ENCODE results near the gene SYT15. TPM values are rescaled to one million over a fixed set of nuclear protein-coding genes. Genes with fewer than 3 reads are reported as not detected.

The SYT15 gene
- total RNA-seq, 6 donors from 2014 or later: 11.6 to 52.4 (median 25.4) TPM

GRCh38 chr10:46540412-46541016 is 38.4 kb upstream of the SYT15 start:
- DNase-seq: peak in 1 of 2 donors; percentile 20
- peak overlapping the region; percentile 54 to 75 (median 68) for H3K27ac ChIP-seq
- no peaks in the 10 kb centered on the region for H3K36me3 ChIP-seq
- peaks cover 9 to 35% (median 17%) of the 10 kb centered on the region in 4 donors for H3K4me1 ChIP-seq
- H3K9me3 ChIP-seq: no peaks in the 10 kb centered on the region
- no peak for ATAC-seq (ENCODE audit: low FRiP score in 2 of 2)
- TF ChIP-seq POLR2AphosphoS5 (IDR thresholded peaks at IDR 0.05) (peak in 1 of 2 donors; percentile 8), POLR2A (IDR thresholded peaks at IDR 0.05) (no peak)
- WGBS, 2 donors: 81 to 83% methylated on average over 8 of the region's 8 CpGs
- peak overlapping the region in 2 of 4 donors; percentile 29 to 32 for H3K4me3 ChIP-seq
- no peaks in the 10 kb centered on the region for H3K27me3 ChIP-seq

DNA sequence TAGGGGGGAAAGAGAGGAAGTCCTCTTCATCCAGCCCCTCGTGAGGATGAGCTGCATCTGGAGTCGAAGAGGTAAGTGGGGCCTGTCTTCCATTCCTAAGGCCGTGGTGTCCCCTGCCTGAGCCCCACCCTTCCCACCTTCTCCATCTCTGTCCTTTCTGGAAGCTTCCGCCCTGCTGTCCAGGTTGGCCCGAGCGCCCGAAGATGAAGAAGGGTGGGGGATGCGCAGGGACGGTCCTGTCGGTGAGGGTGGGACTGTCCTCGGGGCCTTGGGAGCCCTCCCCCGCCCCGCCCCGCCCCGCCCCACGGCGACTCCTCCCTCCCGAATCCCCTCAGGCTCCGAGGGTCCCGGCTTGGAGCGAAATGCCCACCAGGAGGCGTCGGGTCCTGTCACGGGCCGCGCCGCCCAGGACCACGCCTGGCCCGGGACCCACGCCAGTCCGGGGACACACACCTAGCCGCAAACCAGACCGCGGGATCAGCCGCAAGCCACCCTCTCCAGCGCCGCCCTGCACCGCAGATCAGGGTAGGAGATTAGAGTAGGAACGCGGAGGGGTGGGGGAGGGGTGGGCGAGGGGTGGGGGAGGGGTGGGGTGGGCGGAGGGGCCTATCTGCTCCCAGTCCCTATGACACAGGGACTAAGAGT is 37.8 kb upstream of the SYT15 start:
- Histone ChIP-seq H3K4me3 (peak overlapping the region in 3 of 4 donors; percentile 29 to 37 (median 32)), H3K36me3 (no peaks in the 10 kb centered on the region), H3K9me3 (no peaks in the 10 kb centered on the region), H3K27ac (peak overlapping the region; percentile 54 to 75 (median 68)), H3K4me1 (peaks cover 9 to 35% (median 17%) of the 10 kb centered on the region in 4 donors), H3K27me3 (no peaks in the 10 kb centered on the region)
- TF ChIP-seq POLR2A (IDR thresholded peaks at IDR 0.05) (no peak), POLR2AphosphoS5 (IDR thresholded peaks at IDR 0.05) (no peak)
- TF ChIP-seq, protein P1, sequence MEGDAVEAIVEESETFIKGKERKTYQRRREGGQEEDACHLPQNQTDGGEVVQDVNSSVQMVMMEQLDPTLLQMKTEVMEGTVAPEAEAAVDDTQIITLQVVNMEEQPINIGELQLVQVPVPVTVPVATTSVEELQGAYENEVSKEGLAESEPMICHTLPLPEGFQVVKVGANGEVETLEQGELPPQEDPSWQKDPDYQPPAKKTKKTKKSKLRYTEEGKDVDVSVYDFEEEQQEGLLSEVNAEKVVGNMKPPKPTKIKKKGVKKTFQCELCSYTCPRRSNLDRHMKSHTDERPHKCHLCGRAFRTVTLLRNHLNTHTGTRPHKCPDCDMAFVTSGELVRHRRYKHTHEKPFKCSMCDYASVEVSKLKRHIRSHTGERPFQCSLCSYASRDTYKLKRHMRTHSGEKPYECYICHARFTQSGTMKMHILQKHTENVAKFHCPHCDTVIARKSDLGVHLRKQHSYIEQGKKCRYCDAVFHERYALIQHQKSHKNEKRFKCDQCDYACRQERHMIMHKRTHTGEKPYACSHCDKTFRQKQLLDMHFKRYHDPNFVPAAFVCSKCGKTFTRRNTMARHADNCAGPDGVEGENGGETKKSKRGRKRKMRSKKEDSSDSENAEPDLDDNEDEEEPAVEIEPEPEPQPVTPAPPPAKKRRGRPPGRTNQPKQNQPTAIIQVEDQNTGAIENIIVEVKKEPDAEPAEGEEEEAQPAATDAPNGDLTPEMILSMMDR (IDR thresholded peaks at IDR 0.05): peak in 1 of 6 experiments; percentile 11
- WGBS, 2 donors: 13 to 22% methylated on average over 30 to 41 of the region's 42 CpGs
- ATAC-seq (ENCODE audit: low FRiP score in 2 of 2): peak in 1 of 2 donors; percentile 28
- peak; percentile 56 to 89 for DNase-seq

GRCh38 chr10:46541735-46542566 is 37.0 kb upstream of the SYT15 start:
- Histone ChIP-seq H3K4me1 (peaks cover 9 to 42% (median 17%) of the 10 kb centered on the region in 4 donors), H3K27me3 (no peaks in the 10 kb centered on the region), H3K27ac (peak overlapping the region in 3 of 4 donors; percentile 54 to 71 (median 64)), H3K4me3 (peak overlapping the region in 1 of 4 donors; percentile 37), H3K9me3 (no peaks in the 10 kb centered on the region), H3K36me3 (no peaks in the 10 kb centered on the region)
- ATAC-seq (ENCODE audit: low FRiP score in 2 of 2) (no peak), DNase-seq (peak in 1 of 2 donors; percentile 23)
- TF ChIP-seq POLR2A (IDR thresholded peaks at IDR 0.05) (no peak), EP300 (IDR thresholded peaks at IDR 0.05) (no peak), POLR2AphosphoS5 (IDR thresholded peaks at IDR 0.05) (no peak)
- TF ChIP-seq, protein P1 (IDR thresholded peaks at IDR 0.05): no peak
- WGBS, 2 donors: 74 to 80% methylated on average over 7 of the region's 7 CpGs

DNA sequence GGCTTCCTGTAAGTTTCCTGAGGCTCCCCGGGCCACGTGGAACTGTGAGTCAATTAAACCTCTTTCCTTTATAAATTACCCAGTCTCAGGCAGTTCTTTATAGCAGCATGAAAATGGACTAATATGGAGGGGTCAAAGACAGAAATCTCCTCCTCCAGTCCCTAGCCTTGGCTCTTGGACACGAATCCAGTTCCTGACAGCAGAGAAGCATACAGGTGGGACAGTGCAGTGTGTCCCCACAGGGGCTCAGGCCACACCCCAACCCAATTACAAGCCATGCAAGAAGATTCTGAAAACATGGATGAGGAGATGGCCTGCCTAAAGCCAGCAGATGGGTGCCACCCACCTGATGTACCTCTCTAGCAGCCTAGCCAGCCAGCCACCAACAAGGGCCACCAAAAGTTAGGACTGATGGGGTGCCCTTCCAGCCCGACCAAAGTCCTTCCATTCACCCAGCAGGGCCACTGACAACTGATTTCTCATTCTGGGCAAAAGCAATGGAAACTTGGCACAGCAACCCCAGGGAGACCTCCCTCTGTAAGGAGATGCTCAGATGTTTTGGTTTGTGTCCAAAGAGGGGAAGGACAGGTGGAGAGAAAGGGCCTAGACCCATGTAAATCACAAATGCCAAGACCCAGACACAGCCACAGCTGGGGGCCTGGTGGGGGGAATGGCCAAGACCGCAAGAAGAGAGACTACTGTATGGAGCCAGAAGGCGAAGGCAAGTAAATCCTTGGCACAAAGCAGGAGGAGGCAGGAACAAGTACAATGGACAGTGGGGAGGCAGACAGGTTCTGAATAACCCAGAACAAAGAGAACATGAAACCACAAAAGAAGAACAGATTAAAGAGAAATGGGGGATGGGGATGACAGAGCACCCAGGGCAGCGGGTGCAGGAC is 36.1 kb upstream of the SYT15 start:
- Histone ChIP-seq H3K4me3 (no peak overlapping the region), H3K27ac (no peak overlapping the region), H3K27me3 (no peaks in the 10 kb centered on the region), H3K36me3 (no peaks in the 10 kb centered on the region), H3K9me3 (no peaks in the 10 kb centered on the region), H3K4me1 (peaks cover 9 to 47% (median 21%) of the 10 kb centered on the region in 4 donors)
- ATAC-seq (ENCODE audit: low FRiP score in 2 of 2) (no peak), DNase-seq (peak in 1 of 2 donors; percentile 20)
- WGBS, 2 donors: 78 to 81% methylated on average over 7 of the region's 7 CpGs
- TF ChIP-seq POLR2A (IDR thresholded peaks at IDR 0.05): no peak
- no peak for TF ChIP-seq EP300 (IDR thresholded peaks at IDR 0.05)
- TF ChIP-seq, protein P1 (IDR thresholded peaks at IDR 0.05): no peak
- no peak for TF ChIP-seq POLR2AphosphoS5 (IDR thresholded peaks at IDR 0.05)

Measured in upper lobe of left lung (tissue), 6 donors.